Spleen (tissue), 11 donors: ENCODE measurements around the gene NPHP4. TPM values are rescaled to one million over a fixed set of nuclear protein-coding genes. Genes with fewer than 3 reads are reported as not detected.

ENCODE experiments used
- DNase-seq: peaks from one replicate; pipeline ENCODE4 v3.0.0-alpha.2; 2020
- H3K27ac ChIP-seq, 8 donors: fragments of 200-600 bp; sonication (generic) in 7 of 8; 1 replicate in 4 of 8; 2 replicates in 4 of 8; pipeline versions ENCODE4 v1.5.0 to v1.8.0; 2016 to 2021; ENCODE audit warnings: inconsistent platforms in 4 of 8, mild to moderate bottlenecking in 4 of 8, moderate library complexity in 1 of 8
- H3K27me3 ChIP-seq, 7 donors: fragments of 200-600 bp; sonication (generic) in 6 of 7; replicated peaks in 1 of 7; 1 replicate in 4 of 7; 2 replicates in 3 of 7; pipeline versions ENCODE4 v1.5.0 to v1.8.0; 2016 to 2021; ENCODE audit warnings: inconsistent platforms in 3 of 7, mild to moderate bottlenecking in 1 of 7
- H3K36me3 ChIP-seq, 6 donors: fragments of 200-600 bp; sonication (generic) in 5 of 6; 1 replicate in 4 of 6; 2 replicates in 2 of 6; pipeline versions ENCODE4 v1.5.0 to v1.8.0; 2016 to 2021; ENCODE audit warnings: inconsistent platforms in 2 of 6
- H3K4me1 ChIP-seq, 6 donors: fragments of 200-600 bp; sonication (generic) in 5 of 6; 1 replicate in 3 of 6; 2 replicates in 3 of 6; pipeline versions ENCODE4 v1.5.0 to v1.8.0; 2016 to 2021; ENCODE audit warnings: inconsistent platforms in 3 of 6
- H3K4me3 ChIP-seq, 8 donors: fragments of 200-600 bp; sonication (generic) in 7 of 8; 1 replicate in 4 of 8; 2 replicates in 4 of 8; pipeline versions ENCODE4 v1.5.0 to v1.8.0; 2016 to 2021; ENCODE audit warnings: inconsistent platforms in 4 of 8, mild to moderate bottlenecking in 4 of 8, moderate library complexity in 2 of 8
- H3K9me3 ChIP-seq, 8 donors: fragments of 200-600 bp; sonication (generic) in 7 of 8; 1 replicate in 4 of 8; 2 replicates in 4 of 8; pipeline versions ENCODE4 v1.5.0 to v1.8.0; 2016 to 2021; ENCODE audit warnings: inconsistent platforms in 4 of 8
- CTCF ChIP-seq, 11 experiments: fragments of 200-600 bp in 7 of 11; fragments of 450-650 bp in 4 of 11; sonication (generic) in 4 of 11; IDR thresholded peaks in 8 of 11; conservative IDR thresholded peaks in 3 of 11; 1 replicate in 7 of 11; 2 replicates in 4 of 11; pipeline versions ENCODE4 v1.4.0 to v1.8.0; 2016 to 2021; ENCODE audit warnings: antibody characterized with exemption in 11 of 11, inconsistent platforms in 4 of 11, mild to moderate bottlenecking in 1 of 11
- POLR2A ChIP-seq, 3 donors: fragments of 450-650 bp; IDR thresholded peaks; one replicate each; pipeline ENCODE4 v1.5.1; 2017; ENCODE audit warnings: antibody characterized with exemption in 3 of 3, mild to moderate bottlenecking in 1 of 3
- POLR2AphosphoS5 ChIP-seq, 3 donors: sonication (generic); formaldehyde crosslinking; IDR thresholded peaks; one replicate each; pipeline ENCODE4 v1.5.1; 2017; ENCODE audit warnings: antibody characterized with exemption in 3 of 3
- WGBS, 5 donors: extraction: QIAGEN DNeasy Blood & Tissue Kit in 3 of 5; methylation state at CpG; one replicate each; pipeline versions ENCODE4 v1.1.5 to v1.1.7; 2013 to 2018; 5-methylcytosine and 5-hydroxymethylcytosine counted together
- intact Hi-C: fragments of 100-400 bp; cut with DNase I; formaldehyde crosslinking; loops from one replicate; pipeline ENCODE4 v1.15.0; 2023; ENCODE audit warnings: low total_unique reads
- polyA plus RNA-seq, 3 donors: library from polyadenylated mRNA; stranded (reverse); fragments of 200-250 nt; gene quantifications; one replicate each; pipeline ENCODE4 v1.2.1, GENCODE V29; 2013
- total RNA-seq, 7 donors: library from RNA; depleted of rRNA in 3 of 7; stranded (reverse); fragments of >200 nt in 3 of 7; fragmentation: NEBNext Ultra II Directional in 4 of 7; extraction: Animal tissue kit (Norgen Biotek cat#: 25700) in 4 of 7; gene quantifications; one replicate each; pipeline versions ENCODE4 v1.1.0 to v1.2.1, GENCODE V29; 2016 to 2021
- donor health status: healthy with polysubstance abuse.
- donor health status: DM: no; HTN: no; CAD: no; lungs with moderate emphysema.
- donor health status: DM: no; HTN: no; CAD: no.
- donor health status: Bipolar disorder and iron deficiency.
- donor health status: healthy.
- donor health status: DM: no; HTN: no; CAD: no.
- donor health status: DM: yes; HTN: yes; CAD: no.

The NPHP4 gene
- total and polyA plus RNA-seq, 10 donors, result 1.2 to 17.5 (median 9.4) TPM

GRCh38 chr1:5985250-5985649 lies 7.0 kb downstream of the NPHP4 start:
- Histone ChIP-seq H3K4me3 (no peak overlapping the region), H3K4me1 (peaks cover 0 to 28% (median 4%) of the 10 kb centered on the region in 6 donors), H3K36me3 (peaks cover 0 to 34% (median 2%) of the 10 kb centered on the region in 6 donors), H3K27ac (no peak overlapping the region), H3K27me3 (no peaks in the 10 kb centered on the region), H3K9me3 (no peaks in the 10 kb centered on the region)
- WGBS, 5 donors, result 81 to 95% (median 88%) methylated on average over 7 to 11 of the region's 11 CpGs
- intact Hi-C loops, result no loop called here
- TF ChIP-seq CTCF (IDR thresholded peaks at IDR 0.05 in 8 of 11, conservative IDR thresholded peaks at IDR 0.05 in 3 of 11), result no peak
- TF ChIP-seq POLR2AphosphoS5 (IDR thresholded peaks at IDR 0.05), result no peak
- TF ChIP-seq POLR2A (IDR thresholded peaks at IDR 0.05), result no peak
- DNase-seq, result peak; percentile 47

- 88 to 93% (median 90%) methylated on average over 6 of the region's 6 CpGs for WGBS, 5 donors
- H3K4me1 ChIP-seq, result peaks cover 0 to 37% (median 4%) of the 10 kb centered on the region in 6 donors
- DNase-seq, result no peak
- H3K27ac ChIP-seq, result no peak overlapping the region
- H3K27me3 ChIP-seq, result no peaks in the 10 kb centered on the region
- TF ChIP-seq POLR2A (IDR thresholded peaks at IDR 0.05) (no peak), POLR2AphosphoS5 (IDR thresholded peaks at IDR 0.05) (no peak), CTCF (IDR thresholded peaks at IDR 0.05 in 8 of 11, conservative IDR thresholded peaks at IDR 0.05 in 3 of 11) (no peak)
- no peak overlapping the region for H3K4me3 ChIP-seq
- intact Hi-C loops, result no loop called here
- peaks cover 0 to 34% (median 2%) of the 10 kb centered on the region in 6 donors for H3K36me3 ChIP-seq
- H3K9me3 ChIP-seq, result no peaks in the 10 kb centered on the region
Observed at GRCh38 chr1:5983361-5984103, 8.7 kb downstream of the NPHP4 start.

- no peak overlapping the region for H3K4me3 ChIP-seq
- H3K4me1 ChIP-seq, result peaks cover 0 to 38% (median 4%) of the 10 kb centered on the region in 6 donors
- TF ChIP-seq POLR2A (IDR thresholded peaks at IDR 0.05), result no peak
- TF ChIP-seq CTCF (IDR thresholded peaks at IDR 0.05 in 8 of 11, conservative IDR thresholded peaks at IDR 0.05 in 3 of 11), result no peak
- no peak for TF ChIP-seq POLR2AphosphoS5 (IDR thresholded peaks at IDR 0.05)
- WGBS, 5 donors, result 72 to 84% (median 81%) methylated on average over 5 of the region's 5 CpGs
- no peaks in the 10 kb centered on the region for H3K9me3 ChIP-seq
- H3K27me3 ChIP-seq, result no peaks in the 10 kb centered on the region
- H3K27ac ChIP-seq, result no peak overlapping the region
- DNase-seq, result no peak
- peaks cover 0 to 34% (median 2%) of the 10 kb centered on the region in 6 donors for H3K36me3 ChIP-seq
- intact Hi-C loops, result no loop called here
Observed at GRCh38 chr1:5982868-5983267, 9.4 kb downstream of the NPHP4 start.

- H3K9me3 ChIP-seq, result no peaks in the 10 kb centered on the region
- TF ChIP-seq POLR2AphosphoS5 (IDR thresholded peaks at IDR 0.05) (no peak), CTCF (IDR thresholded peaks at IDR 0.05 in 8 of 11, conservative IDR thresholded peaks at IDR 0.05 in 3 of 11) (no peak), POLR2A (IDR thresholded peaks at IDR 0.05) (no peak)
- H3K27ac ChIP-seq, result peak overlapping the region in 1 of 8 donors; percentile 19
- H3K4me1 ChIP-seq, result peaks cover 0 to 38% (median 4%) of the 10 kb centered on the region in 6 donors
- DNase-seq, result no peak
- no peaks in the 10 kb centered on the region for H3K27me3 ChIP-seq
- no peak overlapping the region for H3K4me3 ChIP-seq
- 52 to 65% (median 63%) methylated on average over 4 of the region's 4 CpGs for WGBS, 5 donors
- H3K36me3 ChIP-seq, result peaks cover 0 to 36% (median 2%) of the 10 kb centered on the region in 6 donors
- intact Hi-C loops, result no loop called here
Observed at GRCh38 chr1:5982276-5982675, 9.9 kb downstream of the NPHP4 start.
